ENCODE measurements around the gene CREB3L4.

Gene CREB3L4, protein sequence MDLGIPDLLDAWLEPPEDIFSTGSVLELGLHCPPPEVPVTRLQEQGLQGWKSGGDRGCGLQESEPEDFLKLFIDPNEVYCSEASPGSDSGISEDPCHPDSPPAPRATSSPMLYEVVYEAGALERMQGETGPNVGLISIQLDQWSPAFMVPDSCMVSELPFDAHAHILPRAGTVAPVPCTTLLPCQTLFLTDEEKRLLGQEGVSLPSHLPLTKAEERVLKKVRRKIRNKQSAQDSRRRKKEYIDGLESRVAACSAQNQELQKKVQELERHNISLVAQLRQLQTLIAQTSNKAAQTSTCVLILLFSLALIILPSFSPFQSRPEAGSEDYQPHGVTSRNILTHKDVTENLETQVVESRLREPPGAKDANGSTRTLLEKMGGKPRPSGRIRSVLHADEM

DNA sequence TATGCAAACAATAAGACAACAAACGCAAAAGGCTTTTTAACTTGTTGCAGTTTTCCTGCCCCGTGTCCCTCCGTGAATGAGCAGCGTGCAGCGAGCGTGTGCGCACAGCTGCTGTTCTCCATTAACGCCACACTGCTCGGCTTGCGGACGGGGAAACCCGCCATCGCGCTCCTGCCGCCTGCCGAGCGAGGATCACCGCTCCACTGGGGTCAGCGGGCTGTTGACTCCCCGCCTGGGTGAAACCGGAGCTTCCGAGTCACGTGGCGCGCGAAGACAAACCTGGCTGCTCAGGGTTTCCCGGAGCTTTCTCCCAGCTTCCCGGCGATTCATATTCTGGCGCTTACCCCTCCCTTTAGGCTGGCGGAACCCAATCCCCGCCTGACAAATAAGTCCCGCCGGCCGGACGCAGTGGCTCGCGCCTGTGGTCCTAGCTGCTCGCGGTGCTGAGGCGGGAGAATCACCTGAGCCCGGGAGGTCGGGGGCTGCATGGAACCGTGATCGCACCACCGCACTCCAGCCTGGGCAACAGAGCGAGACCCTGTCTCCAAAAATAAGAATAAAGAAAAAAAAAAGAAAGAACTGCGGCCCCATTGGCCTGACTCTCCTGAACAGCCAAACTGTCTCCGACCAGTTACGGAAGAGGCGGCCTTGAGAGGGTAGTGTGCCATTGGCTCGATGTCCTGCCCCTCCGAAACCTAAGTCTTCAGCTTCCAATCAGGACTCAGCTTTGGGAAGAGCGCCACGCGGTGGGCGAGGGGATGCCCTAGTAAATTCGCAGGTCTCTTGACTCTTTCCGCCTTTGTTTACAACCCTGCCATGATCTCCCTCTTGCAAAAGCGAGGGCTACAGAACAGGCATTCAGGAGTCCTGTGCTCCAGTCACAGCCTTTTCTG lies at the start of gene CREB3L4:
Gene CREB3L4, plus strand, starts transcription at position 796 of the 893 bp plus-strand sequence. CDS start 624 bp downstream, outside the sequence.
- DNase-seq, result peak; percentile 67 to 71

DNA sequence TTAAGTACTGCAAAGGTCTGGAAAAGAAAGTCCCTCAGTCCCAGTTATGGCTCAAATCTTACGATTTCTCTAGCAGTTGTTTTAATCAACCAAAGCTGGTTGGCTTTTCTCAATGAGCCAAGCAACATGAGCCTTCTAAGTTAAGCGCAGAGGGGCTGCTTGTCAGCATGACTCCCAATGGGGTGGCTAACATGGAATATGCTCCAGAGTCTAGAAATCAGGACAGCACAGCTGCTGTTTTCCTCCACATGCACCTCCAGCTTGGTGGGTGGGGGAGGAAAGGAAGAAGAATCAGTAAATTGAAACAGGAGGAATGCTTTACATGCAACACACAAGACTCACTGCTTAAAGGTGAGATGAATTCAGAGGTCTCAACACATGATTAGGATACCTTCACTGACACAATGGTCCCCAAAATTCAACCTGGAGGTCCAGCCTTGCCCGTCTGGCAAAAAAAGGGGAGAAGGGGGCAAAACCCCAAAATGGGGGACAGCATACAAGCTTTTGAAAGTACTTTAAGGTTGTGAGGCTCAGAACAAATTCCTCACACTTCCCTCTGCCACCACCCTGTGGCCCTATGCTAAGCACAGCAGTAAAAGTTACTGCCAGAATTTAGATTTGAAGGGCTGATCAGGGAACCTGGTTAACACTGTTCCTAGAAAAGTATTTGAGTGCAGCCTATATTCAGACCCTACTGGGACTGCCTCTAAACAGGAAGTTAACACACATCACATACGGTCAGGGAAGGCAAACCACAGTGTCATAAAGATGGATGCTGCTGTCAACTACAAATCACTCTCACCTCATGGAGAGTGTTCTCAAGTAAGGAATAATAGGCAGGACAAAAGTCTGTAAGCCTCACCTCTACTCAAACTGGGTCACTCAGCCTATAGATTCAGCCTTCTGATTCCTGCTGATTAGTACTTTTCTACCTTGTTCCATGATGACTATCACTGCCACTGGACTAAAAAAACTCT lies 47.5 kb upstream of the CREB3L4 start:
- no peak for DNase-seq

DNA sequence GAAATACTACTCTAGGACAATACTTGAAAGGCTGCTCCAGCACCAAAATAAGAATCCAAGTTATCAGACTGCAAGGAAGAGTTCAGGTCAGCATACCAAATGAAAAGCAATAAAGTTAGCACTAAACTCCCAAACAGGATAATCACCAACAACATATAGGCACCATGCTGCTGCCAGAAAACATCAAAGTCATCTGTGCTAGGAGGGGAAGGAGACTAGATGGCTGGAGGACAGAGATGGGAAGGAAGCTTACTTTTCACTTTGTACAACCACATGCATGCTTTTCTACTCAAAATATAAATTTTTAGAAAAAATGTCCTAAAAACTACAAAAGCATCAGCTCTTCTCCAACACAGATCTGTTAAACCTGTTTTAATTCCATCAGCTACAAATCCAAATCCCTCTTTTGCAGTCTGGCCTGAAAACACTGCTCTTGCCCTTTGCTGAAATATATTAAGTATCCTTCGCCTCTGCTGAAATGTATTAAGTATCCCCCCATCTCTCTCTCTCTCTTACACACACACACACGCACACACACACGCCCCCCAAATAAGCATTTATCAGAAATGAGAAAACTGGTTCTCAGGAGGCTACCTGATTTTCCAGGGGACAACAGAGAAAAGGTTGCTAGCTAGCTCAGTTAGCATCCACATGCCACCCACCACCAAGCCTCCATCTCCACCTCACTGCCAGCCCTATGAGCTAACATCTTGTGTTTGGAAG lies 46.5 kb upstream of the CREB3L4 start:
- DNase-seq, result no peak

DNA sequence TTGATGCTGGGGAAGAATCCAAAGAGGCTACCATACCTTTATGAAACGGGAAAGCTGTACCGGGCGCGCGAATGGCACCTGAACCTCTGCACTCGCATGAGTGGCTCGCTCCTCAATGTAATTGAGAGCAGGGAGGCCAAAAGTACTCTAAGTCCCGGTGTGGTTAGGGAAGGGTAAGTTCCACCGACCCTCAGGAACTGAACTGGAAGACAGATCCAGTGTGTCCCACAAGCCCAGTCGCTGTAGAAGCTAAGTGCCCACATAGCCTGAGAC lies 46.0 kb upstream of the CREB3L4 start:
- no peak for DNase-seq

DNA sequence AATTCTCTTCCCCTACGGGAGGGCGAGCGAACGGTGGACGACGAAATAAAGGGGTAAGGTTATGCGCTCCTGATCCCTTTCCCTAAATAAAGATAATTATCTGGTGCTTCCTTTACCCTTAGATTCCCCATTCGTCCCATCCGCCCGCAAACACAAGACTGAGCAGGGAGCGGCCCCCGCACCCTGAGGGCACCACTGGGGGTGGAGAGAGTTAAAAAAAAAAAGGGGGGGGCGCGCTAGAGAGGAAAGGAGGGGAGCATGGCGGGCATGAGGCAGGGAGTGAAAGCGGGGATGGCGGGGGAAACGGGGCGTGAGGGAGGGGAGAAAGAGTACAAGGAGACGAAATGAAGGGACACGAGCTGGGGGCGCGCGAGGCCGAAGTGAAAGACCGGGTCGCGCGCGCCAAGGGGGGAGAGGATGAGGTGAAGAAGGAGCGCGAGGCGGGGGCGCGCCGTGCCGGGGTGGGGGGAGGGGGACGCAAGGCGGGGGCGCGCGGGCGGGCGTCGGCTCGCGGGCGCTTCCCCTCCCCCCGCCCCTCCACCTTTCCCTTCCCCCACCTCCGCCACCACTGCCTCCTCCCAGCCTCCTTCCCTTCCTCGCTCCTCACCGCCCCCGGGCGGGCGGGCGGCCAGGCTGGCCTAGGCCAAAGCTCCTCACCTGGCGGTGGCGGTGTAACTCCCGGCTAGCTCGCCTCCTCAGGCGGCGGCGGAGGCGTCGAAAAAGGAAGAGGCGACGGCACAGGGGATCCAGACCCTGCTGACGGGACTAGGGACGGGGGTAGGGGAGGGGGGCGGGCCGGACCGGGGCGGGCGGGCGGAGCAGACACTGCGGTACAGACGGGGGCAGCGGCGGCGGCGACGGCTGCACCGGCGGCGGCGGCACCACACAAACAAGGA lies 45.4 kb upstream of the CREB3L4 start:
- peak; percentile 52 to 56 for DNase-seq

DNA sequence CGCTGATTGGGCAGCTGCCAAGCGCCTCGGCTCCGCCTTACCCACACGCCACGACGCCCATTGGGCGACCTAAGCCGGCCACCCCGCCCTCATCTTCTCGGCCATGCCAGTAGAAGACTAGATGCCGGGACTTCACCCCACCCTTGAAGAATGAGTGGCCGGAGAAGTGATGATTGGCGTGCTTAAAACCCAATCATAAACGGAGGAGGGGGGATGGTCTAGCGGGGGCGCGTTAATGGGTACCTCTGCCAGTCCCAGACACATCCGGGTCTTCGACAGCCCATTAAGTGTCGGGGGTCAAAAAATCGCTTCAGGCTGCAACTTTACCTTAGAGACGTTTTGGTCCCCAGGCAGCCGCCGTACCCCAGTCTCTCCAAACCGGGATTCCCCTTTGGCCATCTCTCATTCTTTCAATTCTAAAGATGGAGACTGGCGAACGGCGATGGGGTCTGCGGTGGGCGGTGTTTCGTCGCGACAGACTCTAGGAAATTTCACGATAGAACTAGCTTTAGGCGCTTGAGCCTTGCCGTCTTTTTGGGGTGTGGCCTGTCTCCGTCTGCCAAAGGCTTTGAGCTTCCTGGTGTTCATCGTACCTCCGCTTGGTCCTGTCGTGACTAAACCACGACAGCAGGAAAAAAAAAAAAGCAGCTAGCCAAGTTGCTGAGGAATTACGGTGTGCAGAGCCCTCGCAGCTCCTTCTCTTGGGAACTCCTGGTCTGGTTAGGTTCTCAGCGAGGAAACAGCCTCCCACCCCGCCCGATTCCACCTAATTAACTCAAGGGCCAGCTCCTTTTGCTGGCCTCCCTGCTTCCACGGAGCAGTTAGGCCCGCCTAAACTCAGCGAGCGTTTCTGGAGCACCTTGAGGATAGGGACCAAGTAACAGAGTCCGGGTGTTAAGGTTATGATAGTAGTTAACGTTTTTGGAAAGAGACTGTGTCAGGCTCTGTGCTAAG lies 44.5 kb upstream of the CREB3L4 start, which contains the start of gene GATAD2B:
Gene GATAD2B, minus strand, starts transcription at position 1 of the 954 bp plus-strand sequence. CDS start 94,625 bp downstream, outside the sequence.
- DNase-seq, result peak; percentile 97 to 99

DNA sequence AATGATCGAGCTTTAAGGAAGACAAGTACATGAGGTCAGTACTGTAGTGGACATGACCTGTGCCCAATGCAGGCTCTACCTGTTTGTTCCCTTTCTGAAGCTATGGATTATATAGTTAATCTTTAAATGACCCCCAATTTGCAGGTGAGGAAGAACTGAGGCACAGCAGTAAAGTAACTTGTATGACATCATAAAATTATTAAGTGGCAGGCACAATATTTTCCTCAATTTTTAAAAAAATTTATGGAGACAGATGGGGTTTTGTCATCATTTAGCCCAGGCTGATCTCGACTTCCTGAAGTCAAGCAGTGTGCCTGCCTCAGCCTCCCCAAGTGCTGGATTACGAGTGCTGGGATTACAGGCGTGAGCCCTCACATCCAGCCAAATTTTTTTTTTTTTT lies 41.3 kb upstream of the CREB3L4 start:
- DNase-seq, result no peak

DNA sequence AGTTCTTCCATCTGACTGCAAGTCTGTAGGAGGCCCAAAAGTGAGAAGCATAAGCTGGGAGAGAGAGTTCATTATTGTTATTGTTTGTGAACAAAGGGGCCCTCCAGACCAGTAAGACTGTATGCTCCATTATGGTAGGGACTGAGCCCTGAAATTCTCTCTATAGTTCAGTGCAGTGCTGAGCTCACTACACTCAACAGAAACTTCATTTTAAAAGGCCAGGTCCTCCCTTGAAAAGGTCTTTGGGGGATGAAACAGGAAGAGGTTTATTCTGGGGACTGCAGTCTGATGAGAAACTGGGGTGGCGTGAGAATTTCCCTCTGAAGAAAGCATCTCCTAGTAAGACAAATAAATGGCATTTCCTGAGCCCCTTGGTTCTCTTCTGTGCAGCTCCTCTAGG lies 39.5 kb upstream of the CREB3L4 start:
- DNase-seq, result no peak

DNA sequence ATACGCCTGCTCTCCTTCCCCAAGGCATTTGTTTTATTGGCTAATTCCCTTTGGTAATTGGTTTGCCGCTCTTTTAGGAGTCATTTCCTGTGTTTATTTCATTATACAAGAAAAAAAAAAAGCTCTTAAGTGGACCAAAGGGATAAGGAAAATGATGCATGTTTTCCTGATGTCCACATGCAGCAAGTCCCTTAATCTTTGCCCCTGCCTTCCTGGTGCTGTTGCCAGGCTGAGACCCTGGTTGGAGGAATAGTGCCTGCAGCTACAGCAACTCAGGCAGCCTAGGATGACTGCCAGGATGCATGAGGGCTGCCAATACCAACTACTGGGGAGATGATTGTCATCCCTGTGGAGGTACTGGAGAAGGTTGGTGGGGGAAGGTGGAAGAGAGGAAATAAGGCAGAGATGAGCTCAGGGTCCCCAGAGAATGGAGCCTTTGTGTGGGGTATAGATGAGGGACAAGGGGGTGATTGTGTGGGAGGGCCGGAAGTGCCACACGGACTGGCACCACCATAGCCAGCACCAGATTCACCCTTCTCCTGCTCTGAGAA lies 38.8 kb upstream of the CREB3L4 start:
- no peak for DNase-seq

DNA sequence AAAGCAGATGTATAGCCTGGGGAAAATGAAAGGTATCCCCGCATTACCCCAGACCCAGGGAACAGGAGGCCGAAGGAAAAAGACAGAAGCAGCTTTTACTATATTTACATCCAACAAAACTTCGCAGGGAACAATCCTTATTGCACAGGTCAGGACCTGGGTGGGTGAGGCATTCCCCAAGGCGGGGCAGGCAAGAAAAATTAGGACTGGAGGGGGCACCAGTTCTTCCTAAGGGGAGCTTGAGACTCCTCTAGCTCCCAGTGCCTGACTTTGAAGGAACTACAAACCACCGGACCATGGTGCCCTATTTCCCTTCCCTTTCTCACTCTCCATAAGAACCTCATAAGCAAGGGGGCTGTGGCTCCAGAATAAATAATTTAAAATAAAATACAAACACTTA lies 38.3 kb upstream of the CREB3L4 start:
- DNase-seq, result no peak

DNA sequence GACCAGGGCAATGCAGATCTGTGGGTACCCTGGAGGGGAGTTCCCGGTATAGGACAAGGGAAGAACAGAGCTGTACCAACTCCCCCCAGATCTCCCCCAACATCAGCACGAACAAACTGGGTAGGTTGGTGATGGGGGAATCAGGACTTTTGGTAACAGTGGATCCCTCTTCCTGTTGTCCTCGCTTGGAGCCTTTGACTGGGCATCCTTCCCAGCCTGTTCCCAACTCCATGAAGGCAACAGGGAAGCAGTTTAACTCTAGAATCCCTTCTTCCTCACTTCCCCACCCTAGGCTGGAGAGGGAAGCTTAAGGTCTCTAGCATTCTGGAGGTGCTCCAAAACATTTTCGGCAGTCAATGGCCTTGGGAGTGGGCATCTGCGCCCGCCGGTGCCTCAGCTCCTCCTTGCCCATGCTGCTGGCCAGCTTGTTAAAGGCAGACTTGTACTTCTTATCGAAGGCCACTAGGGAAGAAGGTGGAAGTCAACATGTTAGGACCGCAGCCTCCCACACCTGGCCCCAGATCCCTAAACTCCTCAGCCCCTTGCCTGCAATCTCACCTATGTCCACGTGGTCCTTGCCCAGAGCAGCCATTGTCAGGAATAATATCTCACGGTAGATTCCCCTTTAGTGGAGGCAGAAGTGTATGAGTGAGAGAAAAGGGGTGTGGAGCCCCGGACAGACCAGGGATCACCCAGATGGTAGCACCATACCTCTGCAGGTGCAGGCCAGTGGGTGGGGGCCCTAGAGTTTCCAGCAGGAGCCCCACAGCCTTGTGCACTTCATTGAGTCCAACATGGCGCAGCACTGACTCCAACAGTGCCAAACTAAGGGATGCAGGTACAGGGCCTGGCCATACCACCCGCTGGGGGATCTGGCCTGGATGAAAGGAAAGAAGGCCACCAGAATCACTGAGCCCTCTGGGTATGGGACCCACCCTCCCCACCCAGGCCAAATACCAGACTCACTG lies 37.4 kb upstream of the CREB3L4 start:
- DNase-seq, result no peak

DNA sequence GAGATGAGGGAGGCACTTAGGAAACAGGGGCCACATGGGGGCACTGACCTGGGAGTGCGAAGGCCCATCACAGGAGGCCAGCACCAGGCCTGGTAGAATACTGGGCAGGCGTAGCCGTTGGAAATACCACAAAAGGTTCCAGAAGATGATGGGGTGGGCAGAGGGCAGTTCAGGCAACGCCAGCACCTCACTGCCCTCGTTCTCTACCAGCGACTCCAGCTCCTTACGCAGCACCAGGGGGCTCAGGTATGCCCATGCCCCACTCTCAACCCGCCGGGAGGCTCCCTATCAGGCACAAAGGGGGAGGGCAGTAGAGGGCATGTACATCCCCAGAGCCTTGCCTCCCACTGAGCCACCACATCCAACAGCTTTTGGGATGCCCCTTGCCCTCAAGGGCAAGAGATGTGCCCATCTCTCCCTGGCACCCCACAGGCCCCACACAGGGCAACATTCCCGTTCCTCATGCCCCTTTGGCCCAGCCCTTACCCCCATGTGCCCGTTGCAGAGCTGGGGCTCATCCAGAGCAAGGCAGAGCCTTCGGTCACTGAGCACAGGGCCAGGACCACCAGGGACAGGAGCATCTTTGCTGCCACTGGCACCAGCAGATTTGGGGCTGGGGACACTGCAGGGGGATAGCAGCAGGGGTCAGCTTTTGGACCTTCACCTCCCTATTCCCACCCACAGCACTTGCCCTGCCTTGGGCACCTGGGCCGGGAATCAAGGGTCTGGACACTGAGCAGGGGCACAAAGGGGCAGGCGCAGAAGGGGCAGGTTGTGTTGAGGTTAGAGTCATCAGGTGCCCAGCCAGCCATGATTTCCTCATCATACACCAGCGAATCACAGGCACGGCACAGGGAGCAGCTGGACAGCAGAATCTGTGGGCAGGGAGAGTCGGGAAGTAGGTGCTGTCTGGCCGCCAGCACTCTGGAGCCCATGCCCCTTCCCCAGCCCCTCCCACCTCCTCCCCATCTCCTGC lies 35.3 kb upstream of the CREB3L4 start:
- DNase-seq, result no peak

DNA sequence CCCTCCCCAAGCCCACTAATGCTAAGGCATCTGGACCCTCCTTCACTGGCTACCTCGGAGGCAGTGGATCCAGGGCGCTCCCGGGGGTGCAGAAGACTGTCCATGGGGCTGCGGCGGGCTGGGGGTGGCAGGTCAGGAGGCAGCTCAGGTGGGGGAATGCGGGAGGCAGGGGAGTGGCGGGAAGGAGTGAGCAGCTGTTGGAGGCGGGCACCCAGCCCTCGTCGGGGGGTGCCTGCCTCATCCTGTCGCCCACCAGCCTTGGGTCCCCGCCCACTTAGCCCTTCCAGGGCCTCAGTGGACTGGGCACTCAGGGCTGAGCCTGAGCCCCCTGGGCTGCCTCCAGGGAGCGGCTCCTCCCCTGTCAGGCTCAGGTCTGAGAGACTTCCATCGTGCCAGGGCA lies 34.3 kb upstream of the CREB3L4 start:
- DNase-seq, result no peak

DNA sequence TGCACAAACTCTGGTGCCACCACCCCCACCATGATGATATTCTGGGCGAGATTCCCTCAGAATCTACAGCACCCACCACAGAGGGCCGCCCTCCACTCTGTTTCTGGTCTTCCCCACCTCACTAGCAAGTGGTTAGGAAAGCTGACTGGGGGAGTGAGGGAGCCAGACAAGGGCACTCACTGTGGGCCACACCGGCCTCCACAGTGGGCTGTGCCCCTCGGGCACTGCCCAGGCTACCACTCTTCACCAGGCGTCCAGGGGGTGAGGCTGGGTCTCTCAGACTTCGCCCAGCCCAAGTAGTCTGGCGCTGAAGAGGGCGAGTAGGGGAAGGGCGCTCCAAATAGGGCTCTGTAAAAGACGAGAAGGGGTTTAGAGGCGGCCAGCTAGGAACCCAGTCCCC lies 33.7 kb upstream of the CREB3L4 start:
- DNase-seq, result no peak

DNA sequence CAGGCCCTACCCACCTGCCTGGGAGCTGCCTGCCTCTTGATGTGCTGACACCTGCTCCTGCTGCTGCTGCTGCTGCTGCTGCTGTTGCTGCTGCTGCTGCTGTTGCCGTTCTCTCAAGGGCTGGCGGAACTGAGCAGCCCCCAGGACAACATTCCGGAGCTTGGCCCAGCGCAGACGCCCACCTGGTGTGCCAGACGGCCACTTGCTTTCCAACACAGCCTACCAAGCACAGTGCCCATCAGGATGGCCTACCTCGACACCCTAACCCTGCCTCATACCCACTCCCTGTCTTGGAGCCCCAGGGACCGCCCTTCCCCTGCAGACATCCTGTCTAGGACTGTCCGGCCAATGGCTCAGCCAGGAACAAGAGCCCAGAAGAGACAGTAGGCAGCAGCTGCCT lies 33.0 kb upstream of the CREB3L4 start:
- no peak for DNase-seq

DNA sequence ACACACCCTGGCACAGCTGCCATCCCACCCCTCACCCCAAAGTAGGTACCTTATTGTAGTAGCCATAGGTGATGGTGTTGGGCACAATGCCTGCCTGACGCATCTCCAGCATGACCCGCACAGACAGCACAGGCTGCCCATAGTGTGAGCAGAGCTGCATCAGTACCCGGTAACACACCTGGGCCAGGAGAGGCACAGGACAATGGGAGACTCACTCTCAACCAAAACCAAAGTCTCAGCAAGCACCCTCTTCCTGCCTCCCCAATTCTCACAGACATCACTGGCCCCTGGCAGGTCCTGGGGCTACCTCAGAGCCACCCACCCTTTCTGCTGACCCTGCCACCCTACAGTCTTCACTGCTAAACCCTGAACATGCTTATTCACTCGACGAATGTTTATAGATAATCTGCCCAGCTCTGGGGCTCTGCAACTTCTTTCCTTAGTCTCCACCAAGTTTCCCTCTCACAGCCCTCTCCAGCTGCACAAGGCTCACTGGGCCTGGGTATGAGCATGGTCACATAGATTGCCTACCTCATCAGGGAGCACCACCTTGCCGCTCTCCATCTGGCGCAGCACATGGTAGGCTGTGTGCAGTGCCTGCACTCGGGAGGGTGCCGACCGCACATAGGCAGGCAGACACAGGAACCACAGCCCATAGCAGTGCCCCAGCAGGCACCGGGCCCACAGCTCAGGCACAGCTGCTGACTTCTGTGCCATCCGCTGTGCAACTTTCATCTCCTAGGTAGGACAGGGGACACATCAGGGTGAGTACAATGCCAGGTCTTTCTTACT lies 31.5 kb upstream of the CREB3L4 start:
- no peak for DNase-seq

Measured in stimulated activated CD4-positive, alpha-beta T cell treated with anti-CD3 and anti-CD28 coated beads, Interleukin-2, amount 100 ng/mL, for 48 hours (primary cell).